Peyer's patch (tissue), 4 donors: ENCODE measurements around the gene ABCA3.

Experiments used
- POLR2A ChIP-seq, 2 donors: fragments of 450-650 bp; IDR thresholded peaks; one replicate each; pipeline ENCODE4 v1.5.1; 2017; ENCODE audit warnings: antibody characterized with exemption in 2 of 2, mild to moderate bottlenecking in 2 of 2, moderate library complexity in 2 of 2
- TF ChIP-seq, protein P1 (sequence below), 6 experiments: fragments of 450-650 bp in 4 of 6; fragments of 200-600 bp in 2 of 6; sonication (generic) in 1 of 6; IDR thresholded peaks; one replicate each; pipeline ENCODE4 v1.5.1; 2017 to 2019; ENCODE audit warnings: antibody characterized with exemption in 6 of 6, mild to moderate bottlenecking in 3 of 6, moderate library complexity in 1 of 6

DNA sequence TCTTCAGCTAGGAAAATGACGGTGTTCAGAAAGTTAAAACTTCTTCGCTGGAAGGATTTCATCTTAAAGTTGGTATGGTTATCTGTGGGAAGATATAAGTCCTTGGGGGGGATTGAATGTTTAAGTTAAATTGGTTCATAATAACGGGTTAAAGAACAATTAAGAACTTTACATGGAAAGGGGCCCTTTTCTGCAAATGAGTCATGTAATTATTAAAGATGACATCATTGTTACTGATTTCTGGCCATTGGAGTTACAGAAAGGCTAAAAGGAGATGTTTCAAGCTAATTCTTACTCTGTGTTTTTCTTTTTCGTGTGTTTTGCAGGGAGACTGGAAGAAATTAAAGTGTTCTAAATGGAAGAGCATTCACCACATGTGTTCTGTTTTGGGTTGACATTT, 20.6 kb upstream of the ABCA3 start:
- TF ChIP-seq, protein P1, sequence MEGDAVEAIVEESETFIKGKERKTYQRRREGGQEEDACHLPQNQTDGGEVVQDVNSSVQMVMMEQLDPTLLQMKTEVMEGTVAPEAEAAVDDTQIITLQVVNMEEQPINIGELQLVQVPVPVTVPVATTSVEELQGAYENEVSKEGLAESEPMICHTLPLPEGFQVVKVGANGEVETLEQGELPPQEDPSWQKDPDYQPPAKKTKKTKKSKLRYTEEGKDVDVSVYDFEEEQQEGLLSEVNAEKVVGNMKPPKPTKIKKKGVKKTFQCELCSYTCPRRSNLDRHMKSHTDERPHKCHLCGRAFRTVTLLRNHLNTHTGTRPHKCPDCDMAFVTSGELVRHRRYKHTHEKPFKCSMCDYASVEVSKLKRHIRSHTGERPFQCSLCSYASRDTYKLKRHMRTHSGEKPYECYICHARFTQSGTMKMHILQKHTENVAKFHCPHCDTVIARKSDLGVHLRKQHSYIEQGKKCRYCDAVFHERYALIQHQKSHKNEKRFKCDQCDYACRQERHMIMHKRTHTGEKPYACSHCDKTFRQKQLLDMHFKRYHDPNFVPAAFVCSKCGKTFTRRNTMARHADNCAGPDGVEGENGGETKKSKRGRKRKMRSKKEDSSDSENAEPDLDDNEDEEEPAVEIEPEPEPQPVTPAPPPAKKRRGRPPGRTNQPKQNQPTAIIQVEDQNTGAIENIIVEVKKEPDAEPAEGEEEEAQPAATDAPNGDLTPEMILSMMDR (IDR thresholded peaks at IDR 0.05) = no peak
- TF ChIP-seq POLR2A (IDR thresholded peaks at IDR 0.05) = no peak
